Right lobe of liver (tissue), 4 donors: Measurements from ENCODE around the gene PHOSPHO1.

Experiments used
- POLR2A ChIP-seq: fragments of 450-650 bp; IDR thresholded peaks from one replicate; pipeline ENCODE4 v1.6.1; 2017; ENCODE audit warnings: antibody characterized with exemption, mild to moderate bottlenecking
- TF ChIP-seq, protein P1 (sequence below), 4 donors: fragments of 200-600 bp in 3 of 4; fragments of 450-650 bp in 1 of 4; IDR thresholded peaks; one replicate each; pipeline versions ENCODE4 v1.5.1 to v1.8.0; 2016 to 2022; ENCODE audit warnings: antibody characterized with exemption in 4 of 4, mild to moderate bottlenecking in 2 of 4
- donor health status: DM: no; HTN: no; CAD: no.
- donor health status: DM: no; HTN: no; CAD: no.
- donor health status: DM: no; HTN: yes; CAD: no.

DNA sequence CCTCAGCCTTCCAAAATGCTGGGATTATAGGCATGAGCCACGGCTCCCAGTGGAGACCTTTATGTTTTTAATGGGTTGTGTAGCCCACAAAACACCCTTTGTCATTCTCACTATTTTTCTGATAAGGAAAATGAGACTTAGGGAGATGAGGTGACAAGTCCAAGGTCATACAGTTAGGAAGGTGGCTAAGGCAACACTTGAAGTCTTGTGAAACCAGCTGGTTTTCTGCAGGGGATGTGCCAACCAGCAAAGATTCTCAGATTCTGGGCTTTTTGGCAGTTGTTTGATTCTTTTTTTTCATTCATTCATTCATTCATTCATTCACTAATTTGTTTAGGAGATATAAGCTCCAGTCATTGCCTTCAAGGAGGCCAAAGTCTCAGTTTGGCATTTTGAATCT, 10.0 kb upstream of the PHOSPHO1 start:
- TF ChIP-seq, protein P1, sequence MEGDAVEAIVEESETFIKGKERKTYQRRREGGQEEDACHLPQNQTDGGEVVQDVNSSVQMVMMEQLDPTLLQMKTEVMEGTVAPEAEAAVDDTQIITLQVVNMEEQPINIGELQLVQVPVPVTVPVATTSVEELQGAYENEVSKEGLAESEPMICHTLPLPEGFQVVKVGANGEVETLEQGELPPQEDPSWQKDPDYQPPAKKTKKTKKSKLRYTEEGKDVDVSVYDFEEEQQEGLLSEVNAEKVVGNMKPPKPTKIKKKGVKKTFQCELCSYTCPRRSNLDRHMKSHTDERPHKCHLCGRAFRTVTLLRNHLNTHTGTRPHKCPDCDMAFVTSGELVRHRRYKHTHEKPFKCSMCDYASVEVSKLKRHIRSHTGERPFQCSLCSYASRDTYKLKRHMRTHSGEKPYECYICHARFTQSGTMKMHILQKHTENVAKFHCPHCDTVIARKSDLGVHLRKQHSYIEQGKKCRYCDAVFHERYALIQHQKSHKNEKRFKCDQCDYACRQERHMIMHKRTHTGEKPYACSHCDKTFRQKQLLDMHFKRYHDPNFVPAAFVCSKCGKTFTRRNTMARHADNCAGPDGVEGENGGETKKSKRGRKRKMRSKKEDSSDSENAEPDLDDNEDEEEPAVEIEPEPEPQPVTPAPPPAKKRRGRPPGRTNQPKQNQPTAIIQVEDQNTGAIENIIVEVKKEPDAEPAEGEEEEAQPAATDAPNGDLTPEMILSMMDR (IDR thresholded peaks at IDR 0.05) = no peak
- TF ChIP-seq POLR2A = no peak
